ENCODE measurements around the gene PUS1. TPM values are rescaled to one million over a fixed set of nuclear protein-coding genes. Genes with fewer than 3 reads are reported as not detected.
"Not testable (repeated sequence)": the region's sequence is repeated elsewhere in the genome, so short reads cannot be mapped to it uniquely, and the experiment has no call there.

PUS1 gene
- total RNA-seq, 3 donors from 2014 or later = 8.8 to 31.5 (median 20.9) TPM

- Histone ChIP-seq H3K27me3 (no peaks in the 10 kb centered on the region), H3K4me1 (peaks cover 0 to 4% of the 10 kb centered on the region in 2 donors), H3K36me3 (no peaks in the 10 kb centered on the region), H3K9me3 (no peaks in the 10 kb centered on the region), H3K4me3 (no peak overlapping the region), H3K27ac (peak overlapping the region in 1 of 2 donors; percentile 46)
- intact Hi-C loops (cut with DNase I; ENCODE audit: low total_unique reads) = no loop called here
- TF ChIP-seq POLR2A (IDR thresholded peaks at IDR 0.05) (no peak), CTCF (IDR thresholded peaks at IDR 0.05) (no peak), POLR2AphosphoS5 (IDR thresholded peaks at IDR 0.05) (no peak)
- DNase-seq (ENCODE audit: low spot score in 2 of 2) = no peak
Observed at GRCh38 chr12:131947482-131948027, 18.5 kb downstream of the PUS1 start.

DNA sequence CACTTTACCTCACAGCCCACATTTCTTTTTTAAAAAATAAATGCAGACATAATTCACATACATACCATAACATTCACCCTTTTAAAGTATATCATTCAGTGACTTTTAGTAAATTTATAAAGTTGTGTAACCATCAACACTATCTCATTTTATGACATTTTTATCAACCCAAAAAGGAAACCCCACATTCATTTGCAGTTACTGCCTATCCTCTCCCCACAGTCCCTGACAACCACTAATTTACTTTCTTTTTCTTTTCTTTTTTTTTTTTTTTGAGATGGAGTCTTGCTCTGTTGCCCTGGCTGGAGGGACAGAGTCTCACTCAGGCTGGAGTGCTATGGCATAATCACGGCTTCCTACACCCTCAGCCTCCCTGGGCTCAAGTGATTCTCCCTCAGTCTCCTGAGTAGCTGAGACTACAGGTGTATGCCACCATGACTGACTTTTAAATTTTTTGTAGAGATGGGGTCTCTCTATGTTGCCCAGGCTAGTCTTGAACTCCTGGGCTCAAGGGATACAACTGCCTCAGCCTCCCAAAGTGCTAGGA, 19.2 kb downstream of the PUS1 start:
- no peak for DNase-seq (ENCODE audit: low spot score in 2 of 2)
- no peaks in the 10 kb centered on the region for H3K36me3 ChIP-seq
- intact Hi-C loops (cut with DNase I; ENCODE audit: low total_unique reads) = no loop called here
- no peaks in the 10 kb centered on the region for H3K27me3 ChIP-seq
- peaks cover 0 to 4% of the 10 kb centered on the region in 2 donors for H3K4me1 ChIP-seq
- no peaks in the 10 kb centered on the region for H3K9me3 ChIP-seq
- peak overlapping the region; percentile 82 to 83 for H3K27ac ChIP-seq
- no peak overlapping the region for H3K4me3 ChIP-seq
- TF ChIP-seq POLR2AphosphoS5 (IDR thresholded peaks at IDR 0.05) = no peak
- no peak for TF ChIP-seq POLR2A (IDR thresholded peaks at IDR 0.05)
- TF ChIP-seq CTCF (IDR thresholded peaks at IDR 0.05) = no peak

DNA sequence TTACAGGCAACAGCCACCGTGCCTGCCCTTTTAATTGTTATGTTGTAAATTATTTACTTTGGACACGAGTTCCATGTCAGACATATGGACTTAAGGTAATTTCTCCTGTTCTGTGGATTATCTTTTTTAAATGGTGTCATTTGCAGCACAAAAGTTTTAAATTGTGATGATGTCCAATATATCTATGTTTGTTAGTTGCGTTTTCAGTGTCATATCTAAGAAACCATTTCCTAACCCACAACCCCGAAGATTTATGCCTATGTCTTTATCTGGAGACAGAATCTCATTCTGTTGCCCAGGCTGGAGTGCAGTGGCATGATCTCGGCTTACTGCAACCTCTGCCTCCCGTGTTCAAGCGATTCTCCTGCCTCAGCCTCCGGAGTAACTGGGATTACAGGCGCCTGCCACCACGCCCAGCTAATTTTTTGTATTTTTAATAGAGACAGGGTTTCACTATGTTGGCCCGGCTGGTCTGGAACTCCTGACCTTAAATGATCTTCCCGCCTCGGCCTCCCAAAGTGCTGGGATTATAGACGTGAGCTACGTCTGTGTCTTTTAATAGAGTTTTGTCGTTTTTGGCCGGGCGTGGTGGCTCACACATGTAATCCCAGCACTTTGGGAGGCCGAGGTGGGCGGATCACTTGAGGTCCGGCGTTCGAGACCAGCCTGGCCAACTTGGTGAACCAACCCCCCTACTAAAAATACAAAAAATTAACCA, 19.8 kb downstream of the PUS1 start:
- intact Hi-C loops (cut with DNase I; ENCODE audit: low total_unique reads) = not testable (repeated sequence)

DNA sequence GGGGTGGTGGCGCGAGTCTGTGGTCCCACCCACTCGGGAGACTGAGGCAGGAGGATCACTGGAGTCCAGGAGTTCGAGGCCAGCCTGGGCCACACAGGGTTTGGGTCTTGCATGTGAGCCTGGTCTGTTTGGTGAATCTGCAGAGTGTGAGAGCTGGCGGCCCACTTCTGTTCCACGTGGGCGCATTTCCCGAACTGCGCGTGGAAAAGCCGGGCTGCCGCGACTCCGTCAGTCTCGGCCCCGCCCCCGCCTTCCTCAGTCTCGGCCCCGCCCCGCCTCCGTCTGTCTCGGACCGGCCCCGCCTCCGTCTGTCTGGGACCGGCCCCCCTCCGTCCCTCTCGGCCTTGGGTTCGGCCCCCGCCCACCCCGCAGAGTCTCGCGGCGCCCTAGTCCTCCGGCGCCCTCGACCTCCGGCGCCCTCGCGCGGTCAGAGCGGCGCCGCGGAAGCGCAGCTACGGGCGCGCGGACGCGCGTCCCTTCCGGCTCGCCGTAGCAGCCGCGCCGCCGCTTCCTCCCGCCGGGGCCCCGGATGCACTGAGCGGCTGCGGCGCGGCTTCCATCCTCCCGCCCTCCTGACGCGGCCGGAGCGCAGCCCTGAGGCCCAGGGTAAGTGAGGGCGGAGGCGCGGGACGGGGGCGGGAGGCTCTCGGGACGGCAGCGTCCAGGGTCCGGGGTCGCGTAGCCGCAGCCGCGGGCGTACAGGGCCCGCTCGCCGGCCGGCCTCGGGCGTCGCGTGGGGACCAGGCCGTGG, 20.5 kb downstream of the PUS1 start, which contains the start of gene EP400:
TSS of gene EP400 (plus strand) at position 512 of the 751 bp plus-strand sequence. CDS start 10,678 bp downstream, outside the sequence.
- no peaks in the 10 kb centered on the region for H3K36me3 ChIP-seq
- intact Hi-C loops (cut with DNase I; ENCODE audit: low total_unique reads) = no loop called here
- H3K4me1 ChIP-seq = peaks cover 0 to 4% of the 10 kb centered on the region in 2 donors
- TF ChIP-seq POLR2AphosphoS5 (IDR thresholded peaks at IDR 0.05) (peak; percentile 16 to 43 (median 38)), CTCF (IDR thresholded peaks at IDR 0.05) (peak in 1 of 3 donors; percentile 31), POLR2A (IDR thresholded peaks at IDR 0.05) (no peak)
- no peaks in the 10 kb centered on the region for H3K9me3 ChIP-seq
- peak within 1 kb of the TSS; percentile 82 to 83 for H3K27ac ChIP-seq
- H3K4me3 ChIP-seq = peak within 1 kb of the TSS; percentile 81 to 98 (median 92)
- peak; percentile 92 to 95 for DNase-seq (ENCODE audit: low spot score in 2 of 2)
- H3K27me3 ChIP-seq = no peaks in the 10 kb centered on the region

More for the DNA sequence above, 19.8 kb downstream of the PUS1 start:
- H3K36me3 ChIP-seq; H3K9me3 ChIP-seq; H3K4me1 ChIP-seq; DNase-seq (ENCODE audit: low spot score in 2 of 2); H3K27me3 ChIP-seq: not testable (repeated sequence)
- peak overlapping the region; percentile 82 to 83 for H3K27ac ChIP-seq
- H3K4me3 ChIP-seq = peak overlapping the region; percentile 81 to 98 (median 92)

GRCh38 chr12:131950182-131950913, 21.3 kb downstream of the PUS1 start:
- H3K27me3 ChIP-seq = no peaks in the 10 kb centered on the region
- peaks cover 0 to 4% of the 10 kb centered on the region in 2 donors for H3K4me1 ChIP-seq
- no peak for TF ChIP-seq CTCF (IDR thresholded peaks at IDR 0.05)
- TF ChIP-seq POLR2AphosphoS5 (IDR thresholded peaks at IDR 0.05) = no peak
- TF ChIP-seq POLR2A (IDR thresholded peaks at IDR 0.05) = no peak
- peak overlapping the region; percentile 82 to 83 for H3K27ac ChIP-seq
- no peaks in the 10 kb centered on the region for H3K9me3 ChIP-seq
- H3K4me3 ChIP-seq = peak overlapping the region; percentile 81 to 98 (median 92)
- intact Hi-C loops (cut with DNase I; ENCODE audit: low total_unique reads) = no loop called here
- no peak for DNase-seq (ENCODE audit: low spot score in 2 of 2)
- H3K36me3 ChIP-seq = no peaks in the 10 kb centered on the region

DNA sequence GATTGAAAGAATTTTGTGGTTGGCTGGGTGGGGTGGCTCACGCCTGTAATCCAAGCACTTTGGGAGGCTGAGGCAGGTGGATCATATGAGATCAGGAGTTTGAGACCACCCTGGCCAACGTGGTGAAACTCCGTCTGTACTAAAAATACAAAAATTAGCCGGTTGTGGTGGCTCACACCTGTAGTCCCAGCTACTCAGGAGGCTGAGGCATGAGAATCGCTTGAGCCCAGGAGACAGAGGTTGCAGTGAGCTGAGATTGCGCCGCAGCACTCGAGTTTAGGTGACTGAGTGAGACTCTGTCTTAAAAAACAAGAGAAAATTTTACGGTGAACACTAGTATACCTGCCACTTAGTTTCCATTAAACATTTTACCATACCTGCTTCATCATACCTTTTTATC, 24.7 kb downstream of the PUS1 start:
- H3K36me3 ChIP-seq; DNase-seq (ENCODE audit: low spot score in 2 of 2); H3K27me3 ChIP-seq; H3K9me3 ChIP-seq; H3K4me1 ChIP-seq; H3K27ac ChIP-seq; H3K4me3 ChIP-seq; intact Hi-C loops (cut with DNase I; ENCODE audit: low total_unique reads): not testable (repeated sequence)

DNA sequence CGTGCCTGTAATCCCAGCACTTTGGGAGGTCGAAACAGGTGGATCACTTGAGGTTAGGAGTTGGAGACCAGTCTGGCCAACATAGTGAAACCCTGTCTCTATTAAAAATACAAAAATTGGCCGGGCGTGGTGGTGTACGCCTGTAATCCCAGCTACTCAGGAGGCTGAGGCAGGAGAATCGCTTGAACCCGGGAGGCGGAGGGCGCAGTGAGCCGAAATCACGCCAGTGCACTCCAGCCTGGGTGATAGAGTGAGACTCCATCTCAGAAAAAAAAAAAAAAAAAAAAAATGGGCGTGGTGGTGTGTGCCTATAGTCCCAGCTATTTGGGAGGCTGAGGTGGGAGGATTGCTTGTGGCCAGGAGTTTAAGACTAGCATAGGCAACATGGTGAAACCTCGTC, 25.4 kb downstream of the PUS1 start:
- H3K27me3 ChIP-seq; H3K4me3 ChIP-seq; H3K27ac ChIP-seq; DNase-seq (ENCODE audit: low spot score in 2 of 2); intact Hi-C loops (cut with DNase I; ENCODE audit: low total_unique reads); H3K4me1 ChIP-seq; H3K9me3 ChIP-seq; H3K36me3 ChIP-seq: not testable (repeated sequence)

Data from breast epithelium (tissue), 4 donors.